OCI-LY7 (cell line): Measurements from ENCODE around the gene IZUMO1.

ENCODE experiments used
- CTCF ChIP-seq: fragments of 200-600 bp; sonication (generic); conservative IDR thresholded peaks from 2 replicates; pipeline ENCODE4 v1.5.1; 2014; ENCODE audit warnings: mild to moderate bottlenecking, antibody characterized with exemption, low read length, moderate library complexity, mixed read lengths
- EZH2phosphoT487 ChIP-seq: fragments of 200-600 bp; sonication (generic); IDR thresholded peaks from 2 replicates; pipeline ENCODE4 v1.6.1; 2018; ENCODE audit warnings: low read depth, borderline replicate concordance, mild to moderate bottlenecking, mixed run types, antibody characterized with exemption, low read length, moderate library complexity, mixed read lengths

DNA sequence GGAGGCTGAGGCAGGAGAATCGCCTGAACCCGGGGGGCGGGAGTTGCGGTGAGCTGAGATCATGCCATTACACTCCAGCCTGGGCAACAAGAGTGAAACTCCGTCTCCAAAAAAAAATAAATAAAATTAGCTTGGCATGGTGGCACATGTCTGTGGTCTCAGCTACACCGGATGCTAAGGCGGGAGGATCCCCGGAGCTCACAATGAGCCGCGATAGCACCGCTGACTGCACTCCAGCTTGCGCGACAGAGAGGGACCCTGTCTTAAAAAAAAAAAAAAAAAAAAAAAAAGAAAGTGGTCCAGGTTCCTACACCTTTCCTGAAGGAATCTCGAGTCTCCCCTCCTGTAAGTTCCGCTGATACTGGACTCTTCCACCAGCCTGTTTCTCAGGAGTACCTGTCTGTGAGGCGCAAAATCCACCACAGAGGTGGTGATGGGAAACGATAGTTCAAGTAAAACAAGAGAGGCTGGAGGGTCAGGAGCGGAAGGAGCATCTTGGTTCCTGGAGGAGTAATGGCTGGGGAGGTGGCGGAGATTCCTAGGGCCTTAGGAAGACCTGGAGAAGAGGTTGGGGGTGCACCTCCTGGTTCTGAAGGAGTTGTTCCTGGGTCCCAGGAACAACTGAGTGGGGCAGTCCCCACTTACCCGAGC is 5.3 kb upstream of the IZUMO1 start:
- no peak for TF ChIP-seq EZH2phosphoT487
- no peak for TF ChIP-seq CTCF
